B cell (primary cell): ENCODE data around the gene CARMIL3. TPM values are rescaled to one million over a fixed set of nuclear protein-coding genes. Genes with fewer than 3 reads are reported as not detected.
A peak's percentile ranks its signal among the peaks of the same experiment; 100 is the strongest.

Experiments
- ATAC-seq: fragments of 200-7000 bp; cut with Tn5 transposase; one replicate; pipeline ENCODE4 v1.10.0; 2021; ENCODE audit warnings: low read depth, mild to moderate bottlenecking, moderate number of reproducible peaks, moderate library complexity
- CTCF ChIA-PET: fragments of 350-600 bp; sonication (Branson Sonifier 250); formaldehyde crosslinking; loops from one replicate; lab custom pipeline; 2021; ENCODE audit warnings: antibody characterized with exemption, inconsistent platforms; lab: Charles Lee
- POLR2A ChIA-PET: fragments of 350-600 bp; sonication (Branson Sonifier 250); formaldehyde crosslinking; loops from one replicate; lab custom pipeline; 2021; ENCODE audit warnings: antibody characterized with exemption; lab: Charles Lee
- DNase-seq: peaks from one replicate; pipeline ENCODE4 v3.0.0; 2013
- H2AFZ ChIP-seq: 2 replicates; pipeline ENCODE4 v1.6.1; 2012; ENCODE audit warnings: mild to moderate bottlenecking, low read depth, low read length; ENCODE audit not compliant: insufficient read depth, poor library complexity, severe bottlenecking
- H3K27ac ChIP-seq, 2 donors: 1 replicate in 1 of 2; 2 replicates in 1 of 2; pipeline ENCODE4 v1.5.1; 2012 to 2013; ENCODE audit warnings: low read length in 2 of 2, mild to moderate bottlenecking in 2 of 2, moderate library complexity in 1 of 2
- H3K27me3 ChIP-seq, 4 experiments: fragments of 200-600 bp in 1 of 4; sonication (generic) in 1 of 4; replicated peaks in 1 of 4; 1 replicate in 2 of 4; 2 replicates in 2 of 4; pipeline versions ENCODE4 v1.6.1 to v1.7.0; 2013 to 2016; ENCODE audit warnings: low read length in 3 of 4, mild to moderate bottlenecking in 2 of 4, mixed read lengths in 1 of 4, moderate library complexity in 1 of 4; ENCODE audit not compliant: insufficient read depth in 4 of 4, control insufficient read depth in 3 of 4; ENCODE audit errors: control extremely low read depth in 1 of 4
- H3K36me3 ChIP-seq, 2 experiments: replicated peaks in 1 of 2; 1 replicate in 1 of 2; 2 replicates in 1 of 2; pipeline versions ENCODE4 v1.6.1 to v1.7.1; 2013; ENCODE audit warnings: low read length in 1 of 2; ENCODE audit not compliant: insufficient read depth in 2 of 2, control insufficient read depth in 1 of 2; ENCODE audit errors: control extremely low read depth in 1 of 2, extremely low read depth in 1 of 2
- H3K4me1 ChIP-seq, 2 donors: fragments of 200-600 bp in 1 of 2; sonication (generic) in 1 of 2; 1 replicate in 1 of 2; 2 replicates in 1 of 2; pipeline versions ENCODE4 v1.5.1 to v1.6.1; 2013 to 2017; ENCODE audit warnings: low read length in 2 of 2; ENCODE audit not compliant: control insufficient read depth in 2 of 2, insufficient read depth in 2 of 2
- H3K4me2 ChIP-seq: replicated peaks from 2 replicates; pipeline ENCODE3; 2012; ENCODE audit warnings: mild to moderate bottlenecking, low read depth, low read length; ENCODE audit not compliant: poor library complexity, severe bottlenecking
- H3K4me3 ChIP-seq, 5 experiments: fragments of 200-600 bp in 1 of 5; sonication (generic) in 1 of 5; 1 replicate in 3 of 5; 2 replicates in 2 of 5; pipeline versions ENCODE4 v1.5.1 to v1.7.0; 2011 to 2016; ENCODE audit warnings: low read length in 4 of 5, mild to moderate bottlenecking in 4 of 5, low read depth in 2 of 5, control low read depth in 1 of 5, moderate library complexity in 1 of 5; ENCODE audit not compliant: insufficient read depth in 1 of 5; ENCODE audit errors: control extremely low read depth in 1 of 5, extremely low read depth in 1 of 5
- H3K79me2 ChIP-seq: fragments of 200-600 bp; sonication (generic); one replicate; pipeline ENCODE4 v1.6.0; 2016; ENCODE audit warnings: low read length; ENCODE audit not compliant: control insufficient read depth, insufficient read depth
- H3K9ac ChIP-seq: fragments of 200-600 bp; sonication (generic); 2 replicates; pipeline ENCODE4 v1.6.1; 2017; ENCODE audit warnings: mild to moderate bottlenecking, low read length, moderate library complexity
- H3K9me3 ChIP-seq, 3 donors: one replicate each; pipeline versions ENCODE4 v1.6.1 to v1.7.1; 2013; ENCODE audit warnings: low read length in 2 of 3; ENCODE audit not compliant: control insufficient read depth in 2 of 3, insufficient read depth in 1 of 3; ENCODE audit errors: control extremely low read depth in 1 of 3
- H4K20me1 ChIP-seq: 2 replicates; pipeline ENCODE4 v1.6.0; 2012; ENCODE audit warnings: mild to moderate bottlenecking, low read length; ENCODE audit not compliant: insufficient read depth, control insufficient read depth, poor library complexity, severe bottlenecking
- H3K27ac Mint-ChIP-seq: one replicate; pipeline ENCODE4 v1.8.0; 2021; ENCODE audit warnings: mixed read lengths
- H3K27me3 Mint-ChIP-seq: one replicate; pipeline ENCODE4 v1.8.0; 2021; ENCODE audit warnings: mixed read lengths
- H3K4me1 Mint-ChIP-seq: one replicate; pipeline ENCODE4 v1.8.0; 2021; ENCODE audit warnings: mixed read lengths
- H3K4me3 Mint-ChIP-seq: one replicate; pipeline ENCODE4 v1.8.0; 2021; ENCODE audit warnings: mixed read lengths
- H3K9me3 Mint-ChIP-seq: one replicate; pipeline ENCODE4 v1.8.0; 2022; ENCODE audit warnings: mixed read lengths; ENCODE audit not compliant: insufficient read depth
- EZH2 ChIP-seq: IDR thresholded peaks from 2 replicates; pipeline ENCODE4 v1.6.1; 2012; ENCODE audit warnings: borderline replicate concordance, low read depth, mild to moderate bottlenecking, moderate library complexity, low read length; ENCODE audit not compliant: insufficient read depth, poor library complexity, severe bottlenecking
- WGBS: methylation state at CpG from one replicate; pipeline ENCODE4 v1.1.5; 2013; ENCODE audit warnings: missing lambda C conversion rate; ENCODE audit not compliant: insufficient coverage; 5-methylcytosine and 5-hydroxymethylcytosine counted together
- intact Hi-C: fragments of 100-400 bp; cut with micrococcal nuclease; formaldehyde crosslinking; loops from one replicate; pipeline ENCODE4 v1.10.0; 2022
- polyA plus RNA-seq: library from polyadenylated mRNA; depleted of rRNA; stranded (reverse); fragments of >200 nt; gene quantifications from 2 replicates; pipeline ENCODE4 v1.2.3, GENCODE V29; 2012
- total RNA-seq, 2 donors: library from RNA; stranded (reverse); fragments of 120-200 nt in 1 of 2; gene quantifications; 1 replicate in 1 of 2; 2 replicates in 1 of 2; pipeline versions ENCODE4 v1.2.3 to v1.2.4, GENCODE V29; 2013 to 2022
- TF ChIP-seq, protein P1 (sequence below): fragments of 200-600 bp; IDR thresholded peaks from one replicate; pipeline ENCODE4 v1.8.0; 2022; ENCODE audit warnings: antibody characterized with exemption, mild to moderate bottlenecking

Gene CARMIL3
- total and polyA plus RNA-seq, 2 donors (not counting 1 experiment from before 2014, with no cell fraction given), result 1.0 to 7.2 TPM

DNA sequence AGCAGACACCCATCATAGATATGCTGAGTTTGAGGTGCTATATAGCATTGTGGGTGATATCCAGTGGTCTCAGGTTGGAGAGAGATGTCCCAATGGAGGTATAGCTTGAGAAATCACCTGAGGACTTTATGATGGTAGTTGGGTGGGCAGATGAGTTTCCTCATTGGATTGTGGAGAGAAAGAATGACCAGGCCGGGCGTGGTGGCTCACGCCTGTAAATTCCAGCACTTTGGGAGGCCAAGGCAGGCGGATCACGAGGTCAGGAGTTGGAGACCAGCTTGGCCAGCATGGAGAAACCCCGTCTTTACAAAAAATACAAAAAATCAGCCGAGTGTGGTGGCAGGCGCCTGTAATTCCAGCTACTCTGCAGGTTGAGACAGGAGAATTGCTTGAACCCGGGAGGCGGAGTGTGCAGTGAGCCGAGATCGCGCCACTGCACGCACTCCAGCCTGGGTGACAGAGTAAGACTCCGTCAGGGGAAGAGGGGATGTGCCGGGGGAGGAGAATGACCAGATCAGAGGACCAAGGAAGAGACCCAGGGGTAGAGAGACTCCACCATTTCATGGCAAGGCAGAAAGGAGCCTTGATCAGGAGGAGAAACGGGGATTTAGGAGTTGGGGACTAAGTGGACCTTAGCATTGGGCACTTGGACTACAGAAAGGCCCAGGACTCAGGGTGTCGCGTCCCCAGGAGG, 41.5 kb downstream of the CARMIL3 start:
- Histone ChIP-seq H3K27ac (peak overlapping the region; percentile 80 to 95), H3K4me2 (peak overlapping the region; percentile 95), H3K36me3 (peaks cover under 1 to 12% of the 10 kb centered on the region in 2 experiments), H4K20me1 (no peaks in the 10 kb centered on the region), H3K79me2 (peaks cover 33% of the 10 kb centered on the region), H3K4me3 (peak overlapping the region in 4 of 5 experiments; percentile 79 to 97 (median 90)), H3K9me3 (no peaks in the 10 kb centered on the region), H3K27me3 (no peaks in the 10 kb centered on the region), H3K4me1 (peaks cover 5 to 35% of the 10 kb centered on the region in 2 donors), H2AFZ (peak overlapping the region; percentile 92), H3K9ac (peak overlapping the region; percentile 95)
- 93% methylated on average over 17 of the region's 19 CpGs for WGBS
- peak overlapping the region; percentile 92 for H3K27ac Mint-ChIP-seq
- H3K9me3 Mint-ChIP-seq, result no peaks in the 10 kb centered on the region
- CTCF ChIA-PET, result interaction anchor here (0.7 to 12.1 kb wide), 16 partner anchors 12 to 137 kb away, joined by 3 to 292 read pairs (median 6); partner anchors contain the start of genes DCAF11, IRF9, NRL and PSME2
- intact Hi-C loops, result loop anchor here (5.0 kb wide), 1 partner anchor 526 kb away; the partner anchor contains the start of gene AP1G2
- DNase-seq, result no peak
- no peaks in the 10 kb centered on the region for H3K27me3 Mint-ChIP-seq
- no peak for ATAC-seq
- POLR2A ChIA-PET, result interaction anchor here (0.6 to 4.1 kb wide), 11 partner anchors 12 to 150 kb away, joined by 3 to 35 read pairs (median 6); partner anchors contain the start of genes DCAF11, IRF9, NRL and PSME1
- peak overlapping the region; percentile 95 for H3K4me3 Mint-ChIP-seq
- H3K4me1 Mint-ChIP-seq, result peaks cover 38% of the 10 kb centered on the region
- no peak for TF ChIP-seq EZH2
- TF ChIP-seq, protein P1, sequence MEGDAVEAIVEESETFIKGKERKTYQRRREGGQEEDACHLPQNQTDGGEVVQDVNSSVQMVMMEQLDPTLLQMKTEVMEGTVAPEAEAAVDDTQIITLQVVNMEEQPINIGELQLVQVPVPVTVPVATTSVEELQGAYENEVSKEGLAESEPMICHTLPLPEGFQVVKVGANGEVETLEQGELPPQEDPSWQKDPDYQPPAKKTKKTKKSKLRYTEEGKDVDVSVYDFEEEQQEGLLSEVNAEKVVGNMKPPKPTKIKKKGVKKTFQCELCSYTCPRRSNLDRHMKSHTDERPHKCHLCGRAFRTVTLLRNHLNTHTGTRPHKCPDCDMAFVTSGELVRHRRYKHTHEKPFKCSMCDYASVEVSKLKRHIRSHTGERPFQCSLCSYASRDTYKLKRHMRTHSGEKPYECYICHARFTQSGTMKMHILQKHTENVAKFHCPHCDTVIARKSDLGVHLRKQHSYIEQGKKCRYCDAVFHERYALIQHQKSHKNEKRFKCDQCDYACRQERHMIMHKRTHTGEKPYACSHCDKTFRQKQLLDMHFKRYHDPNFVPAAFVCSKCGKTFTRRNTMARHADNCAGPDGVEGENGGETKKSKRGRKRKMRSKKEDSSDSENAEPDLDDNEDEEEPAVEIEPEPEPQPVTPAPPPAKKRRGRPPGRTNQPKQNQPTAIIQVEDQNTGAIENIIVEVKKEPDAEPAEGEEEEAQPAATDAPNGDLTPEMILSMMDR, result no peak
